Prostate gland (tissue), 2 donors: ENCODE measurements around the gene LIN28B. TPM values are rescaled to one million over a fixed set of nuclear protein-coding genes. Genes with fewer than 3 reads are reported as not detected.

Source experiments
- DNase-seq: peaks from one replicate; pipeline ENCODE4 v3.0.0-alpha.2; 2019; ENCODE audit warnings: low spot score
- H3K27ac ChIP-seq, 2 donors: fragments of 200-600 bp; sonication (generic); 2 replicates each; pipeline ENCODE4 v1.5.1; 2017 to 2019
- H3K27me3 ChIP-seq: fragments of 200-600 bp; sonication (generic); replicated peaks from 2 replicates; pipeline ENCODE4 v1.5.1; 2019; ENCODE audit not compliant: insufficient read depth
- H3K36me3 ChIP-seq, 2 donors: fragments of 200-600 bp; sonication (generic); 1 replicate in 1 of 2; 2 replicates in 1 of 2; pipeline versions ENCODE4 v1.5.1 to v1.8.1; 2017 to 2019
- H3K4me1 ChIP-seq: fragments of 200-600 bp; sonication (generic); replicated peaks from 2 replicates; pipeline ENCODE4 v1.5.1; 2019
- H3K4me3 ChIP-seq, 2 donors: fragments of 200-600 bp; sonication (generic); 2 replicates each; pipeline ENCODE4 v1.5.1; 2017 to 2019
- H3K9me3 ChIP-seq: fragments of 200-600 bp; sonication (generic); 2 replicates; pipeline ENCODE4 v1.5.1; 2017
- POLR2A ChIP-seq: fragments of 450-650 bp; IDR thresholded peaks from one replicate; pipeline ENCODE4 v1.6.1; 2016; ENCODE audit warnings: antibody characterized with exemption, mild to moderate bottlenecking
- POLR2AphosphoS5 ChIP-seq: sonication (generic); formaldehyde crosslinking; IDR thresholded peaks from one replicate; pipeline ENCODE4 v1.6.1; 2017; ENCODE audit warnings: antibody characterized with exemption
- WGBS: methylation state at CpG from one replicate; pipeline ENCODE4 v1.1.5; 2018; 5-methylcytosine and 5-hydroxymethylcytosine counted together
- intact Hi-C: fragments of 100-400 bp; cut with DNase I; formaldehyde crosslinking; loops from one replicate; pipeline ENCODE4 v1.14.2; 2022
- total RNA-seq, 2 donors: library from RNA; depleted of rRNA; stranded (reverse); fragments of >200 nt; gene quantifications; one replicate each; pipeline ENCODE4 v1.1.0, GENCODE V29; 2016
- TF ChIP-seq, protein P1 (sequence below), 4 experiments: fragments of 200-600 bp in 2 of 4; fragments of 450-650 bp in 2 of 4; sonication (generic) in 2 of 4; IDR thresholded peaks; 1 replicate in 3 of 4; 2 replicates in 1 of 4; pipeline ENCODE4 v1.5.1; 2016 to 2019; ENCODE audit warnings: antibody characterized with exemption in 4 of 4, mild to moderate bottlenecking in 2 of 4, moderate library complexity in 2 of 4

Gene LIN28B
- total RNA-seq, 2 donors from 2014 or later, result 2.6 TPM; not detected in 1

- Histone ChIP-seq H3K27me3 (no peaks in the 10 kb centered on the region), H3K36me3 (no peaks in the 10 kb centered on the region), H3K27ac (no peak overlapping the region), H3K4me1 (no peaks in the 10 kb centered on the region), H3K9me3 (no peaks in the 10 kb centered on the region), H3K4me3 (no peak overlapping the region)
- intact Hi-C loops, result no loop called here
- TF ChIP-seq POLR2AphosphoS5, result no peak
- no peak for TF ChIP-seq POLR2A
- TF ChIP-seq, protein P1, sequence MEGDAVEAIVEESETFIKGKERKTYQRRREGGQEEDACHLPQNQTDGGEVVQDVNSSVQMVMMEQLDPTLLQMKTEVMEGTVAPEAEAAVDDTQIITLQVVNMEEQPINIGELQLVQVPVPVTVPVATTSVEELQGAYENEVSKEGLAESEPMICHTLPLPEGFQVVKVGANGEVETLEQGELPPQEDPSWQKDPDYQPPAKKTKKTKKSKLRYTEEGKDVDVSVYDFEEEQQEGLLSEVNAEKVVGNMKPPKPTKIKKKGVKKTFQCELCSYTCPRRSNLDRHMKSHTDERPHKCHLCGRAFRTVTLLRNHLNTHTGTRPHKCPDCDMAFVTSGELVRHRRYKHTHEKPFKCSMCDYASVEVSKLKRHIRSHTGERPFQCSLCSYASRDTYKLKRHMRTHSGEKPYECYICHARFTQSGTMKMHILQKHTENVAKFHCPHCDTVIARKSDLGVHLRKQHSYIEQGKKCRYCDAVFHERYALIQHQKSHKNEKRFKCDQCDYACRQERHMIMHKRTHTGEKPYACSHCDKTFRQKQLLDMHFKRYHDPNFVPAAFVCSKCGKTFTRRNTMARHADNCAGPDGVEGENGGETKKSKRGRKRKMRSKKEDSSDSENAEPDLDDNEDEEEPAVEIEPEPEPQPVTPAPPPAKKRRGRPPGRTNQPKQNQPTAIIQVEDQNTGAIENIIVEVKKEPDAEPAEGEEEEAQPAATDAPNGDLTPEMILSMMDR (IDR thresholded peaks at IDR 0.05), result no peak
- WGBS, result 91% methylated on average over 3 of the region's 3 CpGs
- DNase-seq, result no peak
Measured at GRCh38 chr6:105056646-105057045, 99.7 kb downstream of the LIN28B start.

- no peak overlapping the region for H3K4me3 ChIP-seq
- WGBS, result 86% methylated on average over 1 of the region's 1 CpG
- intact Hi-C loops, result no loop called here
- H3K27me3 ChIP-seq, result no peaks in the 10 kb centered on the region
- H3K9me3 ChIP-seq, result no peaks in the 10 kb centered on the region
- TF ChIP-seq, protein P1 (IDR thresholded peaks at IDR 0.05), result no peak
- TF ChIP-seq POLR2A (no peak), POLR2AphosphoS5 (no peak)
- H3K27ac ChIP-seq, result no peak overlapping the region
- no peaks in the 10 kb centered on the region for H3K36me3 ChIP-seq
- H3K4me1 ChIP-seq, result no peaks in the 10 kb centered on the region
- no peak for DNase-seq
Measured at GRCh38 chr6:105057160-105057559, 100.3 kb downstream of the LIN28B start.

GRCh38 chr6:105058316-105058715 lies 101.4 kb downstream of the LIN28B start:
- Histone ChIP-seq H3K4me3 (no peak overlapping the region), H3K36me3 (no peaks in the 10 kb centered on the region), H3K27ac (no peak overlapping the region), H3K4me1 (no peaks in the 10 kb centered on the region), H3K27me3 (no peaks in the 10 kb centered on the region), H3K9me3 (no peaks in the 10 kb centered on the region)
- DNase-seq, result no peak
- TF ChIP-seq POLR2A, result no peak
- TF ChIP-seq, protein P1 (IDR thresholded peaks at IDR 0.05), result no peak
- no peak for TF ChIP-seq POLR2AphosphoS5
- intact Hi-C loops, result no loop called here

- WGBS, result 70% methylated on average over 4 of the region's 4 CpGs
- Histone ChIP-seq H3K9me3 (no peaks in the 10 kb centered on the region), H3K27me3 (no peaks in the 10 kb centered on the region), H3K36me3 (no peaks in the 10 kb centered on the region), H3K4me1 (no peaks in the 10 kb centered on the region), H3K4me3 (no peak overlapping the region), H3K27ac (no peak overlapping the region)
- no peak for TF ChIP-seq POLR2AphosphoS5
- intact Hi-C loops, result no loop called here
- no peak for DNase-seq
Measured at GRCh38 chr6:105058846-105059245, 101.9 kb downstream of the LIN28B start.

GRCh38 chr6:105066233-105066632 lies 109.3 kb downstream of the LIN28B start:
- no peaks in the 10 kb centered on the region for H3K27me3 ChIP-seq
- intact Hi-C loops, result no loop called here
- TF ChIP-seq POLR2AphosphoS5 (no peak), POLR2A (no peak)
- TF ChIP-seq, protein P1 (IDR thresholded peaks at IDR 0.05), result no peak
- H3K4me1 ChIP-seq, result no peaks in the 10 kb centered on the region
- no peak overlapping the region for H3K4me3 ChIP-seq
- WGBS, result 43% methylated on average over 3 of the region's 3 CpGs
- DNase-seq, result no peak
- H3K36me3 ChIP-seq, result no peaks in the 10 kb centered on the region
- no peaks in the 10 kb centered on the region for H3K9me3 ChIP-seq
- H3K27ac ChIP-seq, result no peak overlapping the region
